ENCODE data around the gene EPB41L4B. TPM values are rescaled to one million over a fixed set of nuclear protein-coding genes. Genes with fewer than 3 reads are reported as not detected.
A peak's percentile ranks its signal among the peaks of the same experiment; 100 is the strongest.

EPB41L4B gene
- total RNA-seq, 1 experiment from 2014 or later = 8.1 TPM

GRCh38 chr9:109316207-109316640 is 4.6 kb downstream of the EPB41L4B start:
- H4K20me1 ChIP-seq (ENCODE audit: insufficient read depth) = no peaks in the 10 kb centered on the region
- no peak overlapping the region for H3K9ac ChIP-seq (ENCODE audit: low read length)
- H2AFZ ChIP-seq (ENCODE audit: low read depth, low read length, poor library complexity, severe bottlenecking) = no peak overlapping the region
- BruUV-seq (replicated peaks) = no TSS peak
- H3K36me3 ChIP-seq (ENCODE audit: control insufficient read depth in 1 of 2, insufficient read depth in 2 of 2, low read length in 2 of 2) = no peaks in the 10 kb centered on the region
- CTCF ChIA-PET = interaction anchor here (1.0 to 1.6 kb wide), 5 partner anchors 9 to 481 kb away, joined by 3 to 10 read pairs (median 6); no protein-coding TSS in a partner anchor
- H3K4me2 ChIP-seq (ENCODE audit: low read length) = peak overlapping the region; percentile 55
- H3K9me2 ChIP-seq (ENCODE audit: insufficient read depth) = no peaks in the 10 kb centered on the region
- H3K4me3 ChIP-seq (replicated peaks in 1 of 2; ENCODE audit: low read depth in 1 of 2, low read length in 2 of 2) = no peak overlapping the region
- DNase-seq (ENCODE audit: low read depth, low spot score) (peak; percentile 92), ATAC-seq (peak; percentile 81)
- intact Hi-C loops (cut with micrococcal nuclease) = loop anchor here (2.0 kb wide), 2 partner anchors 117 to 197 kb away; partner anchors contain the start of gene TMEM245
- H3K27me3 ChIP-seq (ENCODE audit: insufficient read depth, low read length) = no peaks in the 10 kb centered on the region
- RAD21 ChIA-PET (ENCODE audit: low non-redundant PET in 1 of 2, low total read pairs in 2 of 2, uncharacterized antibody in 2 of 2, unreplicated experiment in 2 of 2) = interaction anchor here (0.7 to 0.8 kb wide), 2 partner anchors 29 to 133 kb away, joined by 3 to 5 read pairs; no protein-coding TSS in a partner anchor
- peaks cover 32 to 83% of the 10 kb centered on the region in 2 experiments for H3K4me1 ChIP-seq (ENCODE audit: control insufficient read depth in 1 of 2, insufficient read depth in 2 of 2, low read length in 2 of 2)
- TF ChIP-seq ZBTB33 (IDR thresholded peaks at IDR 0.05; ENCODE audit: extremely low read depth, insufficient replicate concordance, low read length) (no peak), TCF7L2 (IDR thresholded peaks at IDR 0.05; ENCODE audit: borderline replicate concordance, extremely low read depth, insufficient read depth, insufficient read length) (no peak), POLR2AphosphoS5 (IDR thresholded peaks at IDR 0.05; ENCODE audit: low read depth, low read length) (peak; percentile 57), EZH2 (IDR thresholded peaks at IDR 0.05) (no peak), ATF3 (IDR thresholded peaks at IDR 0.05) (no peak), ZFX (IDR thresholded peaks at IDR 0.05) (no peak), YY1 (IDR thresholded peaks at IDR 0.05; ENCODE audit: extremely low read depth, insufficient replicate concordance, low read depth, low read length) (peak; percentile 3), FOSL1 (IDR thresholded peaks at IDR 0.05; ENCODE audit: low read depth) (no peak)
- no peak overlapping the region for H3K27ac ChIP-seq (ENCODE audit: low read depth, low read length)
- POLR2A ChIA-PET = no interaction called here
- no peaks in the 10 kb centered on the region for H3K9me3 ChIP-seq (ENCODE audit: control insufficient read depth in 1 of 2, insufficient read depth in 1 of 2, low read depth in 1 of 2, low read length in 2 of 2)
- peaks cover 49% of the 10 kb centered on the region for H3K79me2 ChIP-seq (ENCODE audit: insufficient read depth, low read length)
